A673 (cell line): ENCODE measurements around the gene RNF31. TPM values are rescaled to one million over a fixed set of nuclear protein-coding genes. Genes with fewer than 3 reads are reported as not detected.

Experiments used
- BruUV-seq: library from RNA; stranded (reverse); fragments of 400-500 nt; replicated peaks from 2 replicates; lab custom pipeline; 2021; lab: Mats Ljungman, UMichigan
- CTCF ChIA-PET: fragments of 300-600 bp; sonication (Branson Sonifier 250); formaldehyde crosslinking; loops from one replicate; lab custom pipeline; 2022; ENCODE audit warnings: antibody characterized with exemption; lab: Charles Lee
- POLR2A ChIA-PET: fragments of 300-600 bp; sonication (Branson Sonifier 250); formaldehyde crosslinking; loops from one replicate; lab custom pipeline; 2022; ENCODE audit warnings: antibody characterized with exemption; ENCODE audit not compliant: low non-redundant PET; lab: Charles Lee
- DNase-seq: peaks from one replicate; pipeline ENCODE4 v3.0.0-alpha.2; 2015; ENCODE audit warnings: low spot score
- H3K27ac ChIP-seq: fragments of 200-600 bp; sonication (generic); 2 replicates; pipeline ENCODE4 v1.5.1; 2016; ENCODE audit warnings: mixed run types, low read depth, mild to moderate bottlenecking, mixed read lengths, antibody characterized with exemption, low read length; ENCODE audit not compliant: poor library complexity, severe bottlenecking
- H3K27me3 ChIP-seq: fragments of 200-600 bp; sonication (generic); replicated peaks from 2 replicates; pipeline ENCODE4 v1.6.1; 2017; ENCODE audit warnings: mixed run types, low read depth, mild to moderate bottlenecking, mixed read lengths, antibody characterized with exemption, low read length; ENCODE audit not compliant: insufficient read depth, poor library complexity
- H3K36me3 ChIP-seq: fragments of 200-600 bp; sonication (generic); 2 replicates; pipeline ENCODE4 v1.6.1; 2016; ENCODE audit warnings: mixed run types, mild to moderate bottlenecking, mixed read lengths, antibody characterized with exemption, low read length; ENCODE audit not compliant: insufficient read depth, poor library complexity, severe bottlenecking
- H3K4me1 ChIP-seq: fragments of 200-600 bp; sonication (generic); 2 replicates; pipeline ENCODE4 v1.6.1; 2017; ENCODE audit warnings: mixed run types, mild to moderate bottlenecking, mixed read lengths, antibody characterized with exemption, low read length; ENCODE audit not compliant: insufficient read depth, poor library complexity, severe bottlenecking
- H3K4me3 ChIP-seq: fragments of 200-600 bp; sonication (generic); 2 replicates; pipeline ENCODE4 v1.5.1; 2016; ENCODE audit warnings: low read depth, mixed run types, mild to moderate bottlenecking, mixed read lengths, low read length; ENCODE audit not compliant: poor library complexity, severe bottlenecking
- H3K9me3 ChIP-seq: fragments of 200-600 bp; sonication (generic); 2 replicates; pipeline ENCODE4 v1.6.1; 2016; ENCODE audit warnings: mixed run types, low read depth, mild to moderate bottlenecking, mixed read lengths, antibody characterized with exemption, low read length; ENCODE audit not compliant: poor library complexity, severe bottlenecking
- EZH2 ChIP-seq: fragments of 200-600 bp; sonication (generic); IDR thresholded peaks from 2 replicates; pipeline ENCODE4 v1.6.1; 2017; ENCODE audit warnings: borderline replicate concordance, low read depth, mild to moderate bottlenecking, mixed read lengths, antibody characterized with exemption, low read length; ENCODE audit not compliant: poor library complexity, severe bottlenecking
- intact Hi-C: fragments of 100-400 bp; cut with micrococcal nuclease; formaldehyde crosslinking; loops from one replicate; pipeline ENCODE4 v1.10.0; 2022; ENCODE audit not compliant: unreplicated experiment
- total RNA-seq: library from RNA; stranded (reverse); gene quantifications from 2 replicates; pipeline ENCODE4 v1.2.3, GENCODE V29; 2021
- TF ChIP-seq, protein P1 (sequence below): fragments of 300-800, 200-600 bp; sonication (generic); conservative IDR thresholded peaks from 2 replicates; pipeline ENCODE4 v1.5.1; 2017; ENCODE audit warnings: low read depth, mild to moderate bottlenecking, antibody characterized with exemption, low read length, moderate library complexity, mixed read lengths

RNF31 gene
- total RNA-seq, 1 experiment from 2014 or later: 62.1 TPM

DNA sequence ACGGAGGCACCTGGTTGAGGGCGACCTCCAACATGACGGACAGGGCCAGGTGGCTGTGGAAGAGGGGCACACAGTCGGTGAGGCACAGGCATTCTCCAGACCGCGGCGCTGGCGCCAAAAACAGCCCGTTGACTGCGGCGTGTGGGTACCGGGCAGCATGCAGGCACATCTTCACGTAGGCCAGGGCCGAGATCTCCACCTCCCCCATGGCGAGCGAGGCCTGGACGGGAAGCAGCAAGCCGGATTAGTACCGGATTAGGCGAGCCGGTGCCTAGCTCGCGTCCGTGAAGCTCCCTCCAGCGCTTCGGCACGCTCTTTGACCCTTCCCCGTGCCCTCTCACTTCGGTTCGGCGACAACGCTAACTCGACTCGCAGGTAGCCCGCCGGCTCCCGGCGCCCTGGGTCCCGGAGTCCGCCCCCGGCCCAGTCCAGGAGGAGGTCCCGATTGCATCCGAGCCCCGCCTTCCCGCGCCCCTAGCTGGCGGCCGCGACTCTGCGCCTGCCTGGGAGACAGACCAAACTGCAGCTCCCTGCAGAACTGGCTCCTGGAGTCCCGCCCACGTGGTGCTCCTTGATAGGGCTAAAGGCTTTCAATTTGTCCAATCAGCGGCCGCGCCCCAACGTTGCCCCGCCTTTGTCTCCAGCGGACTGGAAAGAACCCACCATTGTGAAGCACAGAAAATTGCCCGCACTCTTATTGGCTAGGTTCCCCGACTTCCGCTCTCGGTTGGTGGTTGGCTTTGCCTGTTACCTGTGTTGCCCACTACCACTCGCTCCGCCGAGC lies 6.0 kb upstream of the RNF31 start, which contains the start of gene EMC9:
Gene EMC9 (minus strand): TSS at position 495 of the 784 bp plus-strand sequence. CDS start 287 bp downstream, at position 208.
- H3K4me3 ChIP-seq: peak within 1 kb of the TSS; percentile 74
- H3K36me3 ChIP-seq: peaks cover 41% of the 10 kb centered on the region
- H3K27ac ChIP-seq: peak within 1 kb of the TSS; percentile 80
- H3K4me1 ChIP-seq: peaks cover 20% of the 10 kb centered on the region
- H3K9me3 ChIP-seq: no peaks in the 10 kb centered on the region
- no peaks in the 10 kb centered on the region for H3K27me3 ChIP-seq
- BruUV-seq: TSS peak; percentile 32
- ChIA-PET POLR2A (interaction anchor here (0.6 to 1.1 kb wide), 4 partner anchors 26 to 54 kb away, joined by 3 to 8 read pairs (median 4); partner anchors contain the start of gene TM9SF1), CTCF (no interaction called here)
- DNase-seq: peak; percentile 100
- TF ChIP-seq, protein P1, sequence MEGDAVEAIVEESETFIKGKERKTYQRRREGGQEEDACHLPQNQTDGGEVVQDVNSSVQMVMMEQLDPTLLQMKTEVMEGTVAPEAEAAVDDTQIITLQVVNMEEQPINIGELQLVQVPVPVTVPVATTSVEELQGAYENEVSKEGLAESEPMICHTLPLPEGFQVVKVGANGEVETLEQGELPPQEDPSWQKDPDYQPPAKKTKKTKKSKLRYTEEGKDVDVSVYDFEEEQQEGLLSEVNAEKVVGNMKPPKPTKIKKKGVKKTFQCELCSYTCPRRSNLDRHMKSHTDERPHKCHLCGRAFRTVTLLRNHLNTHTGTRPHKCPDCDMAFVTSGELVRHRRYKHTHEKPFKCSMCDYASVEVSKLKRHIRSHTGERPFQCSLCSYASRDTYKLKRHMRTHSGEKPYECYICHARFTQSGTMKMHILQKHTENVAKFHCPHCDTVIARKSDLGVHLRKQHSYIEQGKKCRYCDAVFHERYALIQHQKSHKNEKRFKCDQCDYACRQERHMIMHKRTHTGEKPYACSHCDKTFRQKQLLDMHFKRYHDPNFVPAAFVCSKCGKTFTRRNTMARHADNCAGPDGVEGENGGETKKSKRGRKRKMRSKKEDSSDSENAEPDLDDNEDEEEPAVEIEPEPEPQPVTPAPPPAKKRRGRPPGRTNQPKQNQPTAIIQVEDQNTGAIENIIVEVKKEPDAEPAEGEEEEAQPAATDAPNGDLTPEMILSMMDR: peak; percentile 42; the same call in 1 of the 2 replicates
- TF ChIP-seq EZH2: no peak
- intact Hi-C loops: loop anchor here (2.0 kb wide), 1 partner anchor 26 kb away; the partner anchor contains the start of genes DCAF11 and NRL

DNA sequence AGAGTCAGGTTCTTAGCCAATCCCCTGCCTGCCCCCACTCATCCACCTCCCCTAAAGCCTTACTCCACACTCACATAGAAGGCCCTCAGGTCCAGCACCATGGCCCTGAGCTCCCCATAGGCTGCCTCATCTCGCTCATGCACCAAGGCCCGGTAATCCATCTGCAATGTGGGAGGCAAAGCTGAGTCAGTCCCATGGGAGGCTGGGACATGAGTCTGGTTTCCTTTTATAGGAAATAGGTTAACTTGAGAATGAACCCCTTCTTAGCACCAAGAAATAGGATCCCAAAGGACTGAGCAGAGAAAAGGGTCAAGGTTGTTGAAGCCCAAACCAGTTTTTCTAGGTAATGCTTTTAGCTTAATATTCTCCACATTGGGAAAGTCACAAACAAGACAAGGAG lies 3.8 kb upstream of the RNF31 start:
- H3K27ac ChIP-seq: no peak overlapping the region
- H3K36me3 ChIP-seq: peaks cover 27% of the 10 kb centered on the region
- ChIA-PET CTCF (no interaction called here), POLR2A (no interaction called here)
- no peak for DNase-seq
- intact Hi-C loops: no loop called here
- BruUV-seq: no TSS peak
- H3K9me3 ChIP-seq: no peaks in the 10 kb centered on the region
- no peak overlapping the region for H3K4me3 ChIP-seq
- peaks cover 18% of the 10 kb centered on the region for H3K4me1 ChIP-seq
- no peaks in the 10 kb centered on the region for H3K27me3 ChIP-seq
- no peak for TF ChIP-seq EZH2
- TF ChIP-seq, protein P1: no peak

DNA sequence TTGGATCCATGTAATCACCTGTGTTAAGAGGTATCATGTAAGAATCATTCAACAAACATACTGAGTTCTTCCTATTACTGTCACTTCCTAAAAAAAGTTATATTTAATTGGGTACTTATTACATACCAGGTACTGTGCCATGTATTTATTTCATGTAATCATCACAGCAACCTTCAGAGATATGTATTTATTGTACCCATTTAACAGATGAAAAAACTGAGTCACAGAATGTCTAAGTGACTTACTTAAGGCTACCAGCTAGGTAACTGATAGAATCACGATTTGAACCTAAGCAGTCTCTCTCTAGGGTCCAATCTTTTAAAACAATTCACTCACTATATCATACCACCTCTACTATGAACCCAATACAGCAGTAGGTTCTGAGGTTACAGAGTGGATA lies 2.8 kb upstream of the RNF31 start:
- POLR2A ChIA-PET: no interaction called here
- TF ChIP-seq EZH2: no peak
- TF ChIP-seq, protein P1: no peak
- no peak overlapping the region for H3K27ac ChIP-seq
- peaks cover 25% of the 10 kb centered on the region for H3K36me3 ChIP-seq
- peaks cover 16% of the 10 kb centered on the region for H3K4me1 ChIP-seq
- H3K4me3 ChIP-seq: no peak overlapping the region
- no peak for DNase-seq
- CTCF ChIA-PET: no interaction called here
- no peaks in the 10 kb centered on the region for H3K27me3 ChIP-seq
- no TSS peak for BruUV-seq
- intact Hi-C loops: no loop called here
- H3K9me3 ChIP-seq: no peaks in the 10 kb centered on the region
